Measurements from ENCODE around the gene SEC22A. TPM values are rescaled to one million over a fixed set of nuclear protein-coding genes. Genes with fewer than 3 reads are reported as not detected.

SEC22A gene
- polyA plus RNA-seq, 4 donors: 25.5 to 31.8 (median 28.3) TPM

DNA sequence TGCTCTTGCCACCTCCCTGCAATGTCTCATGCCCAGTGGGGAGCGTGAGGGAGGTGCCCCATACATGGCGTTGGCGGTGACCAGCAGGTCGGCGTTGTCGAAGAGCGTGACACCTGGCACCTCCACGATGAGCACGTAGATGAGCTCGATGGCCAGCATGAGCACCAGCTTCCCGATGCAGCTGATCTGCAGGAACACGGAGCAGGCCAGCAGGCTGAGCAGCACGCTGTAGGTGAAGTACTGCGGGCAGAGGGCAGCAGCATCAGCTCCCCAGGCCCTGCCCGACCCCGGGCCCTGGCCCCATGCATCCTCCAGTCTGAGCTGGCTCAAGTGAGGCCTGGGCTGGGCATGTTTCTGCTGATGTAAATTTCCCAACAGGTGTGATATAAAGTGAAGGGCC is 98.3 kb downstream of the SEC22A start:
- no peak for DNase-seq (ENCODE audit: low read depth in 4 of 4, low spot score in 3 of 4)

DNA sequence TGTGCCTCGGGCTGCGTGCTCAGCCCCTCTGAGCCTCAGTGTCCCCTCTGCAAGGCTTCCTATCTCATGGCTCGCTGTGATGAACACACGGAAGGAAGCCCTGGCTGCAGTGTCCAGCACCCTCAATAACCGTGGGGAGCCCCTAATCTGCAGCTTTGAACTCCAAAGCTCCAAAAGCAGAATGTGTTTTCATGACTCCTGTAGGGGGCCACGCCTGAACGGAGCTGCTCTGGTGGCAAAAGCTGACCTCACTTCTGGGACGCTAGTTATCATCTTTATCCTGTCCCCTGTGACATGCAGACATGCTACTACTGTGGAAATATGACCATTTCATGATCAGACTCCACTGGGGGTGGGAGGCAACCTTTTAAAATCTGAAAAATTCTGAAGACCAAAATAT is 98.8 kb downstream of the SEC22A start:
- no peak for DNase-seq (ENCODE audit: low read depth in 4 of 4, low spot score in 3 of 4)

DNA sequence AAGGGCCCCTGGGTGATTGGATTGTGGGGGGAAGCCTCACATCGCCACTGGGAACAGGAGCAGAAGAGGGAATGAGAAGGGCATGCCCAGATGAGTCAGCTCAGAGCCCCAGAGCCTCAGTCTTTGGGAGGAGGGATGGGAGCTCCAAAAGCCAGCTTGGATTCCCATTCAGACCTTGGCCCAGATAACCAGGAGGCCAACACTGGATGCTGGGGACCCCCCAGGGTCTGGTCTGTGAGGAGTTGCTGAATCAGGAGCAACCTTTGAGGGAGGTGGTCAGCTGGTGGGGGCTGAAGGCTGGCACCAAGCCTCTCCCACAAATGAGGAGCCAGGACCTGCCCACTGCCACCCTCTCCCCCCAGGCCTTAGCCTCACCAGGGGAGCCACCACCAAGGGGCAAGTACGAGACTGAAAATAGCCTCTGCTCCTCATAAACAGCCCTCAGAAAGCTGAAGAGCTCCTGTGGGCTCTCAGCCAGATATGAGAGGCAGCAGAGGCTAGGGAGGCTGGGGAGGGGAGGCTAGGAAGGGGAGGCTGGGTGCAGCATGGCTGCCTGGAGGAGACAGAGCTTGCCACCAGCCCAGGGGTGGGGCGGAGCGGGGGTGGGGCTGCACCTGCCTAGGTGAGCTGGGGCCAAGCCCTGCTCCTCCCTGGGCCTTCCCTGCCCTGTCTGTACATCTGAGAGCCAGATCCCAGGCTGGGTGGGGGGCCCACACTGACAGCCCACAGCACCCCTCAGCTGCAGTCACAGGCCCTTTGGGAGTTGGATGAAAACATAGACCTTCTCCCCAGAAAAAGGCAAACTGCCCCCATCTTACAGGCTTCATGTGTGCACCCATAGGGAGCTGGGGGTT is 99.8 kb downstream of the SEC22A start:
- no peak for DNase-seq (ENCODE audit: low read depth in 4 of 4, low spot score in 3 of 4)

DNA sequence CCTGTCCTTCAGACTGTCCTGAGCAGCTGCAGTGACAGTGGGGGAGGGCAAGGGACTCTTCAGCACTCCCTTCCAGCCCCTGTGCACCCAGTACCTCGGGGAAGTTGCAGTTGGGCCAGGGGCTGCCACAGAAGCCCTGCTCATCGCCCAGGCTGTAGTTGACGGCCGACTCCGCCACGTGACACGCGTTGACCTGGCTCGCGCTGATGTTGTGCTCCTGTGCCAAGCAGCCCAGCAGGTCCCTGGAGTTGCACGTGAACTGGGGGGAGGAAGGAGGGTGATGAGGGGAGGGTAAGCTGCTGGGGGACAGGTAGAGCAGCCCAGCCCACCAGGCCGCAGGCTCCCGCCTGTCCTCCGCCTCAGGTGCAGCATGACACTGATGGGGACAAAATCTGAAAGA is 101.2 kb downstream of the SEC22A start:
- no peak for DNase-seq (ENCODE audit: low read depth in 4 of 4, low spot score in 3 of 4)

DNA sequence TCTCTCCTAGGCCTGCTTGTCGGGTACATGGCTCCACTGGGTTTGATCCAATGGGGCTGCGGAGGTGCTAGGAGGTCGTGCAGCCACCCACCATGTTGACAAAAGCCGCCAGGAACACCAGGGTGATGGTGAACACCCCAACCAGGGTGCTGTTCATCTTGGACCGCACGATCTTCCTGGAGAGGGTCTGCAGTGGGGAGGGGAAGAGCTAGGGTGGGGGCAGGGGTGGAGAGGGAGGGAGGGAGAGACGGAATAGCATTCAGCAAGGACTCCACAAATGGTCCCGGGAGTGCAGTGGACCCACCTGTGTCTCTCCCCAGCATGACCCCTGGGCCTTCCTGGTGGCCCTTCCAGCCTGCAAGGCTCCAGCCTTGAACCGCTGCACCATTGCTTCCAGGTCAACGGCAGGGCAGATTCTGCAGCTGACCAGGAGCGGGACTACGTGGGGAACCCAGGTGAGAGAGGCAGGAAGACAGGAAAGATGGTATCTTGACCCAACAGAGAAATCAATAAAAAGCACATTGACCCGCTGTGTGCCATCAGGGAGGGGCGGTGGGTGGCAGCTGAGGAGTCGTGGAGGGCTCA is 102.3 kb downstream of the SEC22A start:
- DNase-seq (ENCODE audit: low read depth in 4 of 4, low spot score in 3 of 4): no peak

DNA sequence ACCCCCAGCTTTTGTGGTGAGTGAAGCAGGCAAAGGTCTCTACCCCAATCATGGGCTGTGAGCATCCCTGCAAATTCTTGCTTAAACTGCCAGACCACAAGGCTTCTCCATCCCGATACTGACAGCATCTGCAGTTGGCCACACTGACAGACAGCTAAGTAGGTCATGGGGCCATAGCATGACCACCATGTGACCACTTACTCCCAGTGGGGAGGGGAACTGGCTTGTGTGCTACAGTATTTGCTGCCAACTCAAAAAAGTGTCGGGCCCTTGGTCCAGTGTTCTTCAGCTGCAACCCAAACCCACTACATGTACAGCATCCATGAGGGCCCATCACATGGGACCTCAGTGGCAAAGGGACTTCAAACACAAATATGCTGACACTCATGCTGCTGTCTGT is 103.4 kb downstream of the SEC22A start:
- no peak for DNase-seq (ENCODE audit: low read depth in 4 of 4, low spot score in 3 of 4)

DNA sequence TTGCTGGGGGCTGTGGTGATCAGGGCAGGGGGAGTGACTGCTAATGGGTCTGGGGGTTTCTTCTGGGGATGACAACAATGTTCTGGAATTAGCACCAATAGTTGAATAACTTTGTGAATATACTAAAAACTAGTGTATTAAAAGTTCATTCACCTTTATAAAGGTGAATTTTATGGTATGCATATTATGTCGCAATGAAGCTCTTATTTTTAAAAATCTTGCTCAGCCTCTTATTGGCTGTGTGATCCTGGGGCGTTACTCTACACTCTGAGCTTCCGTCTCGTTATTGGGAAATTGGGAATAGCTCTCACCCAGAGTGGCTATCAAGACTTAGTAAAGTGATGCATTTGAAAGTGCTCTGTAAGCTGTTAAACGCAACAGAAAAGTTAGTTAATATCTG is 105.3 kb downstream of the SEC22A start:
- DNase-seq (ENCODE audit: low read depth in 4 of 4, low spot score in 3 of 4): no peak

DNA sequence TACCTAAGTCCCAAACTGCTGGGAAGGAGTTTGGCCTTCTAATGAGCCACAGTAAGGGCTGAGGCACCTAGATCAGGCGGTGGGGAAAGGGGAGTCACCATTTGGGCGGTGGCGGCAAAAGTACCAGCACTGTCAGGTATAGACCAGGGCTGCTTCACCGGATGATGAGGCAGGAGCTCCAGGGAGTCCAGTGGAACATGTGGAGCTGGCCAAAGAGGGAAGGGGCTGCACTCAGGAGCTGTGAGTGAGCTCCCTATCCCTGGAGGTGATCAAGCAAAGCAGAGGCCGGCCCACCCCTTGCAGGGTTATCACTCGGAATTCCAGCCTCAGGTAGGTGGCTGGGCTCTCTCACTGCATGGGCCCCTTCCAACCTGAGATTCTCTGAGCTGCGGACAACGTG is 108.4 kb downstream of the SEC22A start:
- DNase-seq (ENCODE audit: low read depth in 4 of 4, low spot score in 3 of 4): no peak

DNA sequence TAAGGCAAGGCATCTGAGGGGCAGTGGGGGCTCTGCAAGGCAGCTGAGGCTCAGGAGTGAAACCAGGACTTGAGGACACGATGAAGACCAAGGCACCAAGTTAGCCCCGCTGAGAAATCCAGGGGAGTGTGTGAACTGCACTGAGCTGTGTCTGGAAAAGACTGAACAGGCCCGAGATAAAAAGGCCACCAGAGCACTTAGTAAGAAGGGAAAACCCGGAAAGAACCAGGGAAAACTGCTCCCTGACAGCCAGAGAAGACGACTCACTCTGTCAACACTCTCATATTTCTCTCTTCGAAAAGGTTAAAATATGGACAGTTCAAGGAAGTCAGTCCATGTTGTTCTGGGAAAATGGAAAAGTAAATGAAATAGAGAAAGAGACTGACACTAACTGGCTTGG is 109.0 kb downstream of the SEC22A start:
- DNase-seq (ENCODE audit: low read depth in 4 of 4, low spot score in 3 of 4): no peak

DNA sequence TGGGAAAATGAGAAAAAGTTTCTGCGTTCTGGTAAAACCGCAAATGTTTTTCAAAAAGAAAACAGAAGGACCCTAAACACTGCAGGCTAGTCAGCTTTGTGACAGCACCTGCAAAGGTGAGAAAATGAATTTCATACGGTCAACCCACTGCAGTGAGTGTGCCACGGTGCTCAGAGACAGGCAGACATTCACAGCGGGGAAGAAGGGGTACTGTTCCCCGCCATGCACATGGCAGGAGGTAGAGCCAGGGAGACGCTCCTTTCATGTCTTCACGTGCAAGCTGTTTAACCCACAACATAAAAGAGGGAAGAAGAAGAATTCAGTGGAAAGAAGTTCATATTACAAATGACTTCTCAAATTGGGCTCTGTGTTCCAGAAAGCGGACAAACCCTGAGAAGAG is 109.5 kb downstream of the SEC22A start:
- DNase-seq (ENCODE audit: low read depth in 4 of 4, low spot score in 3 of 4): no peak

DNA sequence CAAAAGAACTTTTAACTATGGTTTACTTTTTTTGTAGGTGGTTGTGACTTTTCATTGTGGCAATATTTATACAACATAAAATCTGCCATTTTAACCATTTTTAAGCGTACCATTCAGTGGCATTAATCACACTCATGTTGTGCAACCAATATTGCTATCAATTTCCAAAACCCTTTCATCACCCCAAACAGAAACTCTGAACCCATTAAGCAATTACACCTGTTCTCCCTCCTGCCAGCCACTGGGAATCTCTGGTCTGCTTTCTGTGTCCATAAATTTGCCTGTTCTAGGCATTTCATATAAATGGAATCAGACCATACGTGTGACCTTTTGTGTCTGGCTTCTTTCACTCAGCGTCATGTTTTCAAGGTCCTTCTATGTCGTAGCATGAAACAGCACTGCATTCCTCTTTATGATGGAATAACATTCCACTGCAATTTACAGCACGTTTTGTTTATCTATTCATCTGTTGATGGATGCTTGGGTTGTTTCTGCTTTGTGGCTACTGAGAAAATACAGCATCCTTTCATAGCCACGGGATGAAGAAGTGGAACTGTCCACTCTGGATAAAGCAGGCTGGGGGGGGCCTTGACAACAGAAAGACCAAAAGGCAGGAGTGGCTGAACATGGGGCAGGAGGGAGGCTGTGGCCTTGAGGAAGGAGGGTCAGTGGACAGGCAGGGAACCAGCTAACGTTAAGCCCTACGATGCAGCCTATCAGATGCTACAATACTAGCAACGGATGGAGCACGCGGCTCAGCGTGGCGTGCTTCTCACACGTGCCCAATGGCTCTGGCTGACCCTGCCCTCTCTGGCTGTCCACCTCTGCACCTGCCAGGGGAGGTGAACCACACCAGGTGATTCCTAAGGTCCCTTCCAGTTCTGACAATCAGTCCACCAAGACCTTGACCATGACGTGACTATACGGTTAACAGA is 110.9 kb downstream of the SEC22A start:
- DNase-seq (ENCODE audit: low read depth in 4 of 4, low spot score in 3 of 4): no peak

DNA sequence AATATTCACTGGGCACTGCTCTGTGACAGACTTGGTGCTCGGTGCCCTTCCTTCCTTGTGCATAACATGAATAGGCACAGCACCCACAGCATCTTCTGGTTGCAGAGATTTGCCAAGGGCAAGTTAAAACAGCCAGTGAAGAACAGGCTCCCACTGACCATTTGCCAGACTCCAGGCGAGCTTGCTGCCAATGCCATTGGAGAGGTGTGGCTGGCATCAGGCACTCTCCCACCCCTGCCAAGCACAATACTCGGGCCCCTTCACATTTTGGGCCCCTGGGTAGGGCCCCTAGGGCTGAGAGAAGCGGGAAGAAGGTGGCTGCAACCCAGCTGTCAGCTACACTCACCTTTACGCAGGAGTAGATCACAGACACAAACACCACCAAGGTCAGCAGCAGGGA is 112.1 kb downstream of the SEC22A start:
- DNase-seq (ENCODE audit: low read depth in 4 of 4, low spot score in 3 of 4): no peak

DNA sequence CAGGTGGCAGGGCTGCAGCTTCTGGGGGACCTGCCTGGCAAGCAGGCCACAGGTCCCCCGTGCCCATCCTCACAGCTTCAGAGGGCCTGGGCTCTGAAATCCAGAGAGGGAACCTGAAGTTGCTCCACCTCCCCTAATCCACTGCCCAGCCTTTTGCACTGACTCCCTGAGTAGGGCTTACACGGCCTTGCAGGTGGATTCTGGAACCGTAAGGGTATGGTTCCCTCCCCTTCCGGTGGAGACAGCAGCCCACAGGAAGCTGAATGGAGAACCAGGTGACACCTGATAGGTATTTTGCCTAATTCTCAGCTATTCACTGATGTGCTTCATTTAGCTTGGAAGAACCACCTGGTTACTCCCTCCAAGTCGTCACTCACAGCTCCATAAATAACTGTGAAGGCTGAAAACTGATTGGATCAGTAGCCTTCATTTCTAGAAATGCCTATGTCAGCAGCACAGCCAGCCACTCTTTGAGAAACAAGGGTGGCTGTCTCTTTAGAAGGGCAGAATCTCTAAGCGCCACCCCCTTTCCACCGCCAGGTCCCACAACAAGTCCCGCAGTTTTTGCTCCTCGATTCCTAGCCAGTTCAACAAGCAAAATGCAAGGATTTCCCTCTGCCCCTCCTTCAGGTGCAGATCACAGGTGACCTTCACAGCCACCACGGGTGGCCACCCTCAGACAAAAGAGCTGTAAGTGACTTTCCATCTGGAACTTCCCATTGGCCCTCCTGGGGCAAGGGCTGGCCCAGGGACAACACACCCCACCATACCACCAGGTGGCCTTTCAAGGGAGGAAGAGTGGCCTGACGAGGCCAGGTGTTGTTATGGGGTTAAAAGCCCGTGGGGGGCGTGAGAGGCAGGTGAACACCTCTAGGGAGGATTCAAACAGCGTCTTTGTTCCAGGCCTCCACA is 112.9 kb downstream of the SEC22A start:
- no peak for DNase-seq (ENCODE audit: low read depth in 4 of 4, low spot score in 3 of 4)

DNA sequence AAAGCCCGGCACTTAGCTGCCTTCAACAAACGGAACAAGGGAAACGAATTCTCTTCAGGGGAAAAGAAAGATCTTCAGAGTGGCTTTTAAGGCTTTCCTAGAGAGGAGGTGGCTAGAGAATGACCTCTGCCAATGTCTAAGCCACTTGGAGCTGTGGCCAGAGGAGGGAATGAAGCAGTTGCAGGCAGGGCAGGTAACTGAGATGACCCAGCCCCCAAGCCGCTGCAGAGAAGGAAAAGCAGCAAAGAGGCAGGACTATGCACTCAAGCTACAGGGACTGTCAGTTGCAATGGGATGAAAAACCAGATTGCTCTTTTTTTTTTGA is 113.5 kb downstream of the SEC22A start:
- no peak for DNase-seq (ENCODE audit: low read depth in 4 of 4, low spot score in 3 of 4)

DNA sequence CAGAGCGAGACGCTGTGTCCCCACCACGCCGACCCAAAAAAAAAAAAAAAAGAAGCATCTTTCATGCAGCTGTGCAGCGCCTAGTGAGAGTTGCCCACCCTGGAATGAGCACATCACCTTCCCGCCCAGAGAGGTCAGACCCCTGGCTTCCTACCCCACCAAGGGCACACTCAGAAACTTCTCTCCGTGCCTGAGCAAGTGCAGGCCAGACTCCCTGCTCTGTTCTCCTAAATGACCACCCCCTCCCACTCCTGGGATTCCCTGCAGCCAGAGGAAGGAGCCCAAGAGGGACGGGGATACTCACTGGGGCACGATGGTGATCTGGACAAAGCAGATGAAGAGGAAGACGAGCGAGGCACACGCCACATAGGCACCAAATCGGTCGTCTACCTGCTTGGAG is 116.0 kb downstream of the SEC22A start:
- no peak for DNase-seq (ENCODE audit: low read depth in 4 of 4, low spot score in 3 of 4)

DNA sequence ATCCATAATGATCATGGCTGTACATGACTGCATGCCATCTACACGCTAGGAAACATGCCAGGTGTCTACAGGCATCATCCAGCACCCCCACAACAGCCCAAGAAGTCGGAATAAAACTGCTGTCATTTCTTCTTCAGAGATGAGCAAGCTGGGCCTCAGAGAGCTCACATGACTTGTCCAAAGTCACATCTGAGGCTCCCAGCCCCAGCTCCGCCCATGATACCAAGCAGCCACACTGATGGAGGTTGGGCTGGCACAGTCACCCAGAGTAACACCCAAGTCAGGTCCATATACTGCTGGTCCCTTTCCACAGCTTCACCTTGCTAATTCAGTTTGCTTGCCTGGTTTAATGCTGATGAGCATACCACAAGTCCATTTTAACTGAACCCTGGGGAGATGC is 116.6 kb downstream of the SEC22A start:
- DNase-seq (ENCODE audit: low read depth in 4 of 4, low spot score in 3 of 4): no peak

DNA sequence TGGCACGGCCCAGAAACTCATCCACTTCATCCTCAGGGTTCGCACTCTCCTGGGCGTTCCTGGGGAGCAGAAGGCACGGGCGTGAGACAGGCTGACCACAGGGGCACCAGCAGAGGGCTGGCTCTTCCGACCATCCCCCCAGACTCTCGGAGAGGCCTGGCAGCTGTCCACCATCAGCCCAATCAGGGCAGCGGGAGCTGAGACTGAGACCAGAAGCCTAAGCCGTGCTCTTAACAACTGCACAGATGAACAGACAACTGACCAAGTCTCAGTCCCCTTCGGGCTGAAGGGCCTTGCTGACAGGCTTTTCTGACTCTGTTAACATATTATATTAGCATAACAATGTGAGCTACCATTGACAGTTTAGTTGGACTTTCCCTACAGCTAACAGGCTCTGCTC is 118.0 kb downstream of the SEC22A start:
- DNase-seq (ENCODE audit: low read depth in 4 of 4, low spot score in 3 of 4): no peak

DNA sequence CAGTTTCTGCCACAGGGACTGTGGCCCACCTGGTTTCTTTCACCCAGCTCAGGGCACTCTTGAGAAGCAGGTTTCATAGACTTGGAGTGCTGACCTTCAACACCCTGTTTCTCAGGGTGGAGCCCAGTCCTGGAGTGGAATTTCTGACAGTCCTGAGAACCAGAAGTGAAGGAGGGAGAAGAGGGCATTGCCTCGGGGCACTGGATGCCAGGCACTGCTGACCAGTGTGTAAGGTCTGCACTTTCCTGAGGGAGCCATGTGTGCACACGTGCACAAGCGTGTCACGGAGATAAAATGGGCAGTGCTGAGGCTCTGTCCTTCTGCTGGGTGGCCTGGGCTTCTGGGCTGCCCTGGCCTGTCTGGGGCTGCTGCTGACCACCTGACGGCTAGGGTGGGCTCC is 118.5 kb downstream of the SEC22A start:
- no peak for DNase-seq (ENCODE audit: low read depth in 4 of 4, low spot score in 3 of 4)

DNA sequence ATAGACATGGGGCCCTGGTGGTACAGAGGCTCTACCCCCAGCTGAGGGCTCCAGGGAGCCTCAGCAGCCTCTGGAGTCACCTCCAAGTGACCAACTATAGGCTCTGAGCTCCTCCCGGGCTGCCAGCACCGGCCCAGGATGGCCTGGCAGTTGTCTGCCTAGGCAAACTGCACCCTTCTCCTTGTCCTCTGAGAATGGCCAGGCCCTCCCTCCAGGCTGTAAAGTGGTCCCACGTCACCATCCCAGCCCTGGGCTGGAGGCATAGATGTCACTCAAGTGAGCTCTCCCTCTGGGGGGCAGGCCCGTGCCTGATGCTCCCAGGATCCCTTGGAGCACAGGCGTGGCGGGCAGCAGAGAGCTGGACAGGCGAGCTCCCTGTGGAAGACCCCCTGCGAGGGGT is 120.1 kb downstream of the SEC22A start:
- no peak for DNase-seq (ENCODE audit: low read depth in 4 of 4, low spot score in 3 of 4)

DNA sequence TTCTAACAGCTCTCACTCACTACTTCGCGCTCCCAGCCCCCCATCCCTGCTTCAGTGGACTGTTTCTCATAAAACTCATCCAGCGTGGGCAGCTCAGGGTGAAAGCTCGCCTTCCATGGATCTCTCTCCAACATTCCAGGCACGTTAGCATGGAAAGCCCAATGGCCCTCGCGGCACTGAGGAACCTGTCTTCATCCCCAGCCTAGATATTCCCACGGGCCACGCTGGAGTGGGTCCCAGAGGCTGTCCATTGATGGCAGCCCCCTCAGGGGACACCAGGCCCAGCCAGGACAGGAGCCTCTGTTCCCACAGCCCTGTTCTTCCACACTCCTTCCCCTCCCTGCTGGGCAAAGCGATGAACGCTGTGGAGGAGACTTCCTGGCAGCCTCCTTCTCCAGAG is 121.1 kb downstream of the SEC22A start:
- no peak for DNase-seq (ENCODE audit: low read depth in 4 of 4, low spot score in 3 of 4)
